ENCODE results near the gene SCAF1. TPM values are rescaled to one million over a fixed set of nuclear protein-coding genes. Genes with fewer than 3 reads are reported as not detected.

SCAF1 gene
- total and polyA plus RNA-seq, 10 of the 15 experiments (the other 5 are each of a cell fraction or from before 2014, with no cell fraction given) = 0.18 to 77.0 (median 5.3) TPM

GRCh38 chr19:49677901-49678674 is 36.1 kb downstream of the SCAF1 start (continued):
- TF ChIP-seq ZNF24 (IDR thresholded peaks at IDR 0.05) (no peak), NR2C1 (IDR thresholded peaks at IDR 0.05) (0 out of 2 replicates have a peak, but pooled peaks have one; percentile 19), PBX3 (IDR thresholded peaks at IDR 0.05; ENCODE audit: insufficient replicate concordance, low read depth, low read length) (no peak), FOXM1 (IDR thresholded peaks at IDR 0.05; ENCODE audit: low read depth, low read length) (peak; percentile 73; the same call in 1 of the 2 replicates), TCF7 (IDR thresholded peaks at IDR 0.05; ENCODE audit: borderline replicate concordance) (no peak), IRF5 (IDR thresholded peaks at IDR 0.05; ENCODE audit: borderline replicate concordance) (no peak), EZH2 (IDR thresholded peaks at IDR 0.05; ENCODE audit: borderline replicate concordance, control insufficient read depth, low read depth, low read length) (no peak), LARP7 (IDR thresholded peaks at IDR 0.05) (no peak), KLF5 (IDR thresholded peaks at IDR 0.05; ENCODE audit: partially characterized antibody) (no peak), HDGF (IDR thresholded peaks at IDR 0.05) (no peak), YY1 (IDR thresholded peaks at IDR 0.05; ENCODE audit: low read depth, low read length) (peak; percentile 7; the same call in 1 of the 2 replicates), RAD51 (IDR thresholded peaks at IDR 0.05) (no peak), JUNB (IDR thresholded peaks at IDR 0.05) (no peak), HCFC1 (IDR thresholded peaks at IDR 0.05; ENCODE audit: low read length) (no peak), BCL11A (IDR thresholded peaks at IDR 0.05; ENCODE audit: low read depth, low read length) (0 out of 2 replicates have a peak, but pooled peaks have one; percentile 32), CBX3 (IDR thresholded peaks at IDR 0.05; ENCODE audit: borderline replicate concordance, low read depth) (no peak), MEF2B (IDR thresholded peaks at IDR 0.05; ENCODE audit: partially characterized antibody, poor library complexity, severe bottlenecking) (no peak), CREB1 (IDR thresholded peaks at IDR 0.05; ENCODE audit: low read depth) (no peak; the same call in 1 of the 2 replicates), CEBPZ (IDR thresholded peaks at IDR 0.05; ENCODE audit: low read depth, low read length) (no peak), SREBF1 (IDR thresholded peaks at IDR 0.05; ENCODE audit: low read length) (no peak), GABPA (IDR thresholded peaks at IDR 0.05; ENCODE audit: low read depth) (no peak), MYB (IDR thresholded peaks at IDR 0.05; ENCODE audit: borderline replicate concordance, low read depth, low read length) (no peak), FOXK2 (IDR thresholded peaks at IDR 0.05) (no peak), MYC (IDR thresholded peaks at IDR 0.05; ENCODE audit: insufficient read depth, insufficient read length, insufficient replicate concordance, low read length, severe bottlenecking) (no peak), CHD2 (IDR thresholded peaks at IDR 0.05; ENCODE audit: borderline replicate concordance, low read depth, low read length) (peak; percentile 65; the same call in 1 of the 2 replicates), TAF1 (IDR thresholded peaks at IDR 0.05; ENCODE audit: borderline replicate concordance, low read depth, low read length) (peak; percentile 48), STAT3 (IDR thresholded peaks at IDR 0.05; ENCODE audit: low read depth, low read length) (no peak)
